GM12878 (cell line): ENCODE measurements around the gene ISCA2. TPM values are rescaled to one million over a fixed set of nuclear protein-coding genes. Genes with fewer than 3 reads are reported as not detected.

ENCODE experiments used
- ATAC-seq: fragments of 200-7000 bp; cut with Tn5 transposase; 3 replicates; pipeline ENCODE4 v1.9.1; 2020; ENCODE audit warnings: mild to moderate bottlenecking, moderate library complexity
- BruUV-seq: library from RNA; stranded (reverse); fragments of 400-500 nt; replicated peaks from 2 replicates; lab custom pipeline; 2021; lab: Mats Ljungman, UMichigan
- CTCF ChIA-PET: fragments of 300-600 bp; sonication (Branson Sonifier 250); formaldehyde crosslinking; extraction: SDS; loops from one replicate; lab custom pipeline; 2021; ENCODE audit warnings: inconsistent platforms; lab: Yijun Ruan, JAX
- POLR2A ChIA-PET: fragments of 350-600 bp; formaldehyde crosslinking; extraction: SDS; loops from one replicate; lab custom pipeline; 2021; ENCODE audit warnings: inconsistent platforms; lab: Charles Lee
- RAD21 ChIA-PET: fragments of 300-600 bp; sonication (Branson Sonifier 250); formaldehyde crosslinking; loops from one replicate; lab custom pipeline; 2023; ENCODE audit warnings: antibody characterized with exemption; ENCODE audit not compliant: unreplicated experiment; lab: Charles Lee
- SMC1A ChIA-PET: fragments of 300-600 bp; sonication (Branson Sonifier 250); formaldehyde crosslinking; loops from one replicate; lab custom pipeline; 2023; ENCODE audit not compliant: unreplicated experiment, uncharacterized antibody; lab: Charles Lee
- DNase-seq: peaks from one replicate; pipeline ENCODE4 v3.0.0-alpha.2; 2011; ENCODE audit warnings: low read depth, low spot score
- FAIRE-seq: peaks from 3 replicates; lab custom pipeline; 2011; peaks lifted over from hg19 to GRCh38; lab: Jason Lieb, UNC
- H2AFZ ChIP-seq: 2 replicates; pipeline ENCODE4 v1.6.0; 2011; ENCODE audit warnings: low read depth, low read length, control low read depth; ENCODE audit not compliant: control insufficient read depth
- H3K27ac ChIP-seq: 2 replicates; pipeline ENCODE4 v1.5.1; 2011; ENCODE audit warnings: control low read depth; ENCODE audit not compliant: control insufficient read depth, insufficient read depth
- H3K27me3 ChIP-seq, 2 experiments: replicated peaks in 1 of 2; 2 replicates each; pipeline versions ENCODE4 v1.6.0 to v1.6.1; 2011; ENCODE audit warnings: low read length in 1 of 2; ENCODE audit not compliant: control insufficient read depth in 2 of 2, insufficient read depth in 2 of 2
- H3K36me3 ChIP-seq, 2 experiments: 2 replicates each; pipeline ENCODE4 v1.5.1; 2011; ENCODE audit warnings: low read length in 1 of 2; ENCODE audit not compliant: control insufficient read depth in 2 of 2, insufficient read depth in 2 of 2
- H3K4me1 ChIP-seq: 2 replicates; pipeline ENCODE4 v1.6.1; 2011; ENCODE audit warnings: mild to moderate bottlenecking, low read length, moderate library complexity, mixed read lengths; ENCODE audit not compliant: control insufficient read depth, insufficient read depth
- H3K4me2 ChIP-seq: 2 replicates; pipeline ENCODE4 v1.6.0; 2011; ENCODE audit warnings: control low read depth; ENCODE audit not compliant: control insufficient read depth, insufficient read depth
- H3K4me3 ChIP-seq: fragments of 200-600 bp; sonication (generic); 2 replicates; pipeline ENCODE4 v1.5.1; 2016
- H3K79me2 ChIP-seq: 2 replicates; pipeline ENCODE4 v1.6.0; 2011; ENCODE audit warnings: low read length; ENCODE audit not compliant: control insufficient read depth, insufficient read depth
- H3K9ac ChIP-seq: 2 replicates; pipeline ENCODE4 v1.8.0; 2011; ENCODE audit warnings: low read length, control low read depth, mixed read lengths; ENCODE audit not compliant: control insufficient read depth, insufficient read depth
- H3K9me3 ChIP-seq: replicated peaks from 3 replicates; pipeline ENCODE4 v1.5.1; 2011; ENCODE audit warnings: mild to moderate bottlenecking, low read length; ENCODE audit not compliant: control insufficient read depth, insufficient read depth
- H4K20me1 ChIP-seq: 2 replicates; pipeline ENCODE4 v1.6.0; 2011; ENCODE audit not compliant: control insufficient read depth, insufficient read depth
- MAX ChIP-seq: IDR thresholded peaks from 2 replicates; pipeline ENCODE4 v1.6.1; 2012; ENCODE audit warnings: low read depth, low read length, improper control_type of control experiment
- NRF1 ChIP-seq: conservative IDR thresholded peaks from 2 replicates; pipeline ENCODE4 v1.6.1; 2011; ENCODE audit warnings: mild to moderate bottlenecking, low read depth, low read length, improper control_type of control experiment
- ZBTB33 ChIP-seq: fragments of 450-650 bp; IDR thresholded peaks from 2 replicates; pipeline ENCODE4 v1.6.1; 2017; ENCODE audit warnings: mild to moderate bottlenecking
- ZNF384 ChIP-seq: IDR thresholded peaks from 2 replicates; pipeline ENCODE4 v1.6.1; 2012; ENCODE audit warnings: low read depth, mild to moderate bottlenecking, low read length, improper control_type of control experiment, borderline replicate concordance
- WGBS: methylation state at CpG from one replicate; pipeline ENCODE4 v1.1.6; 2016; ENCODE audit warnings: low lambda C conversion rate; ENCODE audit not compliant: insufficient replicate concordance, insufficient coverage; ENCODE audit errors: missing lambda C conversion rate; 5-methylcytosine and 5-hydroxymethylcytosine counted together
- in situ Hi-C: fragments of 300-500 bp; cut with MboI; formaldehyde crosslinking; loops from 9 replicates; pipeline ENCODE4 v1.14.3; 2018; ENCODE audit warnings: mixed read lengths
- intact Hi-C: fragments of 100-400 bp; cut with micrococcal nuclease; formaldehyde crosslinking; loops from one replicate; pipeline ENCODE4 v1.14.2; 2022; ENCODE audit not compliant: unreplicated experiment
- polyA plus RNA-seq, 11 experiments: library from polyadenylated mRNA; depleted of rRNA in 4 of 11; unstranded in 6 of 11; stranded (reverse) in 5 of 11; fragments of >200 nt; fragmentation: Nextera tagmentation in 4 of 11; fragmentation: Illumina TruSeq in 1 of 11; extraction: Ambion mirVana in 4 of 11; extraction: Trizol in 1 of 11; gene quantifications; 1 replicate in 1 of 11; 2 replicates in 10 of 11; pipeline versions ENCODE4 v1.2.1 to v1.2.3, GENCODE V29; 2011 to 2016; ENCODE audit warnings: inconsistent platforms in 2 of 11, missing spikeins in 2 of 11, low read depth in 1 of 11
- total RNA-seq, 4 experiments: library from RNA; depleted of rRNA in 3 of 4; stranded (reverse); fragments of >200 nt in 3 of 4; fragmentation: Illumina TruSeq in 1 of 4; extraction: Trizol in 1 of 4; gene quantifications; 2 replicates each; pipeline versions ENCODE4 v1.2.1 to v1.2.3, GENCODE V29; 2013 to 2021
- TF ChIP-seq, protein P1 (sequence below): fragments of 450-650 bp; IDR thresholded peaks from 2 replicates; pipeline ENCODE4 v1.6.1; 2016; ENCODE audit warnings: mild to moderate bottlenecking

ISCA2 gene
- total and polyA plus RNA-seq, 10 of the 15 experiments (the other 5 are each of a cell fraction or from before 2014, with no cell fraction given), result 7.5 to 116 (median 32.5) TPM

- Histone ChIP-seq H3K4me1 (no peaks in the 10 kb centered on the region), H4K20me1 (no peaks in the 10 kb centered on the region), H3K27ac (no peak overlapping the region), H3K27me3 (no peaks in the 10 kb centered on the region; a peak in 1 of 4 replicates), H3K9me3 (no peaks in the 10 kb centered on the region), H3K79me2 (no peaks in the 10 kb centered on the region), H3K9ac (no peak overlapping the region), H3K36me3 (no peaks in the 10 kb centered on the region), H2AFZ (no peak overlapping the region), H3K4me3 (no peak overlapping the region), H3K4me2 (no peak overlapping the region)
- FAIRE-seq (no peak), DNase-seq (no peak), ATAC-seq (no peak)
- in situ Hi-C loops, result no loop called here
- ChIA-PET CTCF (no interaction called here), RAD21 (no interaction called here), SMC1A (interaction anchor here (0.6 kb wide), 1 partner anchor 210 kb away, joined by 4 read pairs; no protein-coding TSS in a partner anchor), POLR2A (no interaction called here)
- BruUV-seq, result no TSS peak
- intact Hi-C loops, result no loop called here
- 37% methylated on average over 4 of the region's 4 CpGs for WGBS
- TF ChIP-seq NRF1 (no peak), ZBTB33 (no peak), ZNF384 (no peak), MAX (no peak)
- TF ChIP-seq, protein P1, sequence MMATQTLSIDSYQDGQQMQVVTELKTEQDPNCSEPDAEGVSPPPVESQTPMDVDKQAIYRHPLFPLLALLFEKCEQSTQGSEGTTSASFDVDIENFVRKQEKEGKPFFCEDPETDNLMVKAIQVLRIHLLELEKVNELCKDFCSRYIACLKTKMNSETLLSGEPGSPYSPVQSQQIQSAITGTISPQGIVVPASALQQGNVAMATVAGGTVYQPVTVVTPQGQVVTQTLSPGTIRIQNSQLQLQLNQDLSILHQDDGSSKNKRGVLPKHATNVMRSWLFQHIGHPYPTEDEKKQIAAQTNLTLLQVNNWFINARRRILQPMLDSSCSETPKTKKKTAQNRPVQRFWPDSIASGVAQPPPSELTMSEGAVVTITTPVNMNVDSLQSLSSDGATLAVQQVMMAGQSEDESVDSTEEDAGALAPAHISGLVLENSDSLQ, result no peak
Measured at GRCh38 chr14:74504412-74504811, 10.8 kb downstream of the ISCA2 start.
